A549 (cell line): Measurements from ENCODE around the gene KRTAP4-11. TPM values are rescaled to one million over a fixed set of nuclear protein-coding genes. Genes with fewer than 3 reads are reported as not detected.

Experiments used
- ATAC-seq, 2 experiments: fragments of 200-7000 bp in 1 of 2; fragments of >200 bp in 1 of 2; cut with Nextera tagmentation in 1 of 2; cut with Tn5 transposase in 1 of 2; 3 replicates each; pipeline versions ENCODE4 v1.8.0 to v1.9.1; 2018 to 2020; ENCODE audit warnings: mild to moderate bottlenecking in 1 of 2, moderate library complexity in 1 of 2
- CTCF ChIA-PET: fragments of 300-600 bp; sonication (Branson Sonifier 250); formaldehyde crosslinking; extraction: SDS; loops from one replicate; lab custom pipeline; 2021; ENCODE audit warnings: antibody characterized with exemption, inconsistent platforms; lab: Yijun Ruan, JAX
- POLR2A ChIA-PET: fragments of 350-600 bp; formaldehyde crosslinking; extraction: SDS; loops from one replicate; lab custom pipeline; 2021; ENCODE audit warnings: antibody characterized with exemption, inconsistent platforms; lab: Yijun Ruan, JAX
- DNase-seq, 2 experiments: peaks; one replicate each; pipeline versions ENCODE4 v3.0.0 to v3.0.0-alpha.2; 2011 to 2016; ENCODE audit warnings: low read depth in 1 of 2, low spot score in 1 of 2
- FAIRE-seq: peaks from 2 replicates; lab custom pipeline; 2011; peaks lifted over from hg19 to GRCh38; lab: Jason Lieb, UNC
- H3K27ac ChIP-seq, 2 experiments: fragments of >200 bp; sonication (Bioruptor Twin); formaldehyde crosslinking; 3 replicates each; pipeline ENCODE4 v1.5.1; 2016 to 2017
- H3K4me1 ChIP-seq: fragments of >200 bp; sonication (Bioruptor Twin); formaldehyde crosslinking; 3 replicates; pipeline ENCODE4 v1.6.1; 2016
- H3K4me2 ChIP-seq: fragments of >200 bp; sonication (Bioruptor Twin); formaldehyde crosslinking; 3 replicates; pipeline ENCODE4 v1.6.1; 2016
- H3K4me3 ChIP-seq: fragments of >200 bp; sonication (Bioruptor Twin); formaldehyde crosslinking; 3 replicates; pipeline ENCODE4 v1.5.1; 2016
- H3K9me3 ChIP-seq: fragments of >200 bp; sonication (Bioruptor Twin); formaldehyde crosslinking; 3 replicates; pipeline ENCODE4 v1.6.1; 2016
- BHLHE40 ChIP-seq: IDR thresholded peaks from 2 replicates; pipeline ENCODE4 v1.6.1; 2012; ENCODE audit warnings: low read depth, low read length, inconsistent platforms
- CBX2 ChIP-seq: fragments of 200-600 bp; sonication (generic); IDR thresholded peaks from 2 replicates; pipeline ENCODE4 v1.6.1; 2016; ENCODE audit warnings: low read depth, mild to moderate bottlenecking, borderline replicate concordance
- E2F6 ChIP-seq: IDR thresholded peaks from 2 replicates; pipeline ENCODE4 v1.6.1; 2012; ENCODE audit warnings: low read depth, borderline replicate concordance
- EHF ChIP-seq: fragments of 250-450 bp; sonication (Bioruptor Pico); IDR thresholded peaks from 2 replicates; pipeline ENCODE4 v1.5.0; 2020; ENCODE audit warnings: mild to moderate bottlenecking
- ELK1 ChIP-seq: fragments of 150-350 bp; IDR thresholded peaks from 2 replicates; pipeline ENCODE4 v1.6.1; 2014; ENCODE audit warnings: low read depth, mild to moderate bottlenecking, low read length
- FOXS1 ChIP-seq: fragments of 250-450 bp; sonication (Bioruptor Pico); IDR thresholded peaks from 2 replicates; pipeline ENCODE4 v1.5.0; 2020; ENCODE audit warnings: mild to moderate bottlenecking, moderate library complexity
- HES2 ChIP-seq: fragments of >200 bp; sonication (Bioruptor Twin); formaldehyde crosslinking; IDR thresholded peaks from 2 replicates; pipeline ENCODE4 v1.6.1; 2016
- KDM1A ChIP-seq: fragments of 200-600 bp; sonication (generic); IDR thresholded peaks from 2 replicates; pipeline ENCODE4 v1.6.1; 2016; ENCODE audit warnings: low read depth, mild to moderate bottlenecking
- MAX ChIP-seq: IDR thresholded peaks from 2 replicates; pipeline ENCODE4 v1.6.1; 2012
- NFE2L2 ChIP-seq: fragments of 150-350 bp; conservative IDR thresholded peaks from 2 replicates; pipeline ENCODE4 v1.6.1; 2014; ENCODE audit warnings: low read length
- NPAS2 ChIP-seq: fragments of 250-450 bp; sonication (Bioruptor Pico); IDR thresholded peaks from 2 replicates; pipeline ENCODE4 v1.8.0; 2022; ENCODE audit warnings: mild to moderate bottlenecking, moderate library complexity, borderline replicate concordance
- NR3C1 ChIP-seq: fragments of >200 bp; sonication (Bioruptor Twin); formaldehyde crosslinking; IDR thresholded peaks from 3 replicates; pipeline ENCODE4 v1.6.1; 2017
- POLR2A ChIP-seq: IDR thresholded peaks from 2 replicates; pipeline ENCODE4 v1.6.1; 2012; ENCODE audit warnings: mild to moderate bottlenecking, low read length
- POLR2AphosphoS2 ChIP-seq: conservative IDR thresholded peaks from 2 replicates; pipeline ENCODE4 v1.6.1; 2012; ENCODE audit warnings: low read length, improper control_type of control experiment, inconsistent platforms
- SMC3 ChIP-seq: fragments of >200 bp; sonication (Bioruptor Twin); formaldehyde crosslinking; IDR thresholded peaks from 3 replicates; pipeline ENCODE4 v1.6.1; 2018; ENCODE audit warnings: inconsistent platforms
- TP53 ChIP-seq: fragments of 250-450 bp; sonication (Bioruptor Pico); IDR thresholded peaks from 2 replicates; pipeline ENCODE4 v1.5.0; 2021; ENCODE audit warnings: mild to moderate bottlenecking, moderate library complexity
- ZSCAN20 ChIP-seq: fragments of 250-450 bp; sonication (Bioruptor Pico); IDR thresholded peaks from 2 replicates; pipeline ENCODE4 v1.8.0; 2022; ENCODE audit warnings: mild to moderate bottlenecking, moderate library complexity
- WGBS: methylation state at CpG from one replicate; pipeline ENCODE4 v1.1.6; 2017; ENCODE audit errors: missing lambda C conversion rate; 5-methylcytosine and 5-hydroxymethylcytosine counted together
- polyA plus RNA-seq, 4 experiments: library from polyadenylated mRNA; depleted of rRNA in 3 of 4; stranded (reverse); fragments of >200 nt; fragmentation: RNase III in 1 of 4; extraction: RNeasy Plus Mini Kit Qiagen cat#74134 plus additional on column Dnase treatment in 1 of 4; gene quantifications; 2 replicates in 3 of 4; 3 replicates in 1 of 4; pipeline ENCODE4 v1.2.3, GENCODE V29; 2011 to 2017
- TF ChIP-seq, protein P1 (sequence below): fragments of 200-600 bp; sonication (generic); IDR thresholded peaks from 2 replicates; pipeline ENCODE4 v1.6.1; 2016; ENCODE audit warnings: antibody characterized with exemption, mild to moderate bottlenecking, moderate library complexity
- TF ChIP-seq, protein P2 (sequence below): fragments of >200 bp; sonication (Bioruptor Twin); formaldehyde crosslinking; IDR thresholded peaks from 3 replicates; pipeline ENCODE4 v1.6.1; 2016
- TF ChIP-seq, protein P3 (sequence below): IDR thresholded peaks from 2 replicates; pipeline ENCODE4 v1.6.1; 2012

The KRTAP4-11 gene
- polyA plus RNA-seq, 2 of the 4 experiments (the other 2 are of a cell fraction), result not detected

- TF ChIP-seq, protein P1, sequence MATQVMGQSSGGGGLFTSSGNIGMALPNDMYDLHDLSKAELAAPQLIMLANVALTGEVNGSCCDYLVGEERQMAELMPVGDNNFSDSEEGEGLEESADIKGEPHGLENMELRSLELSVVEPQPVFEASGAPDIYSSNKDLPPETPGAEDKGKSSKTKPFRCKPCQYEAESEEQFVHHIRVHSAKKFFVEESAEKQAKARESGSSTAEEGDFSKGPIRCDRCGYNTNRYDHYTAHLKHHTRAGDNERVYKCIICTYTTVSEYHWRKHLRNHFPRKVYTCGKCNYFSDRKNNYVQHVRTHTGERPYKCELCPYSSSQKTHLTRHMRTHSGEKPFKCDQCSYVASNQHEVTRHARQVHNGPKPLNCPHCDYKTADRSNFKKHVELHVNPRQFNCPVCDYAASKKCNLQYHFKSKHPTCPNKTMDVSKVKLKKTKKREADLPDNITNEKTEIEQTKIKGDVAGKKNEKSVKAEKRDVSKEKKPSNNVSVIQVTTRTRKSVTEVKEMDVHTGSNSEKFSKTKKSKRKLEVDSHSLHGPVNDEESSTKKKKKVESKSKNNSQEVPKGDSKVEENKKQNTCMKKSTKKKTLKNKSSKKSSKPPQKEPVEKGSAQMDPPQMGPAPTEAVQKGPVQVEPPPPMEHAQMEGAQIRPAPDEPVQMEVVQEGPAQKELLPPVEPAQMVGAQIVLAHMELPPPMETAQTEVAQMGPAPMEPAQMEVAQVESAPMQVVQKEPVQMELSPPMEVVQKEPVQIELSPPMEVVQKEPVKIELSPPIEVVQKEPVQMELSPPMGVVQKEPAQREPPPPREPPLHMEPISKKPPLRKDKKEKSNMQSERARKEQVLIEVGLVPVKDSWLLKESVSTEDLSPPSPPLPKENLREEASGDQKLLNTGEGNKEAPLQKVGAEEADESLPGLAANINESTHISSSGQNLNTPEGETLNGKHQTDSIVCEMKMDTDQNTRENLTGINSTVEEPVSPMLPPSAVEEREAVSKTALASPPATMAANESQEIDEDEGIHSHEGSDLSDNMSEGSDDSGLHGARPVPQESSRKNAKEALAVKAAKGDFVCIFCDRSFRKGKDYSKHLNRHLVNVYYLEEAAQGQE, result no peak
Observed at GRCh38 chr17:41127371-41127770, 9.2 kb upstream of the KRTAP4-11 start (continued).

- no peak overlapping the region for H3K4me3 ChIP-seq
- POLR2A ChIA-PET, result no interaction called here
- WGBS, result 49% methylated on average over 3 of the region's 3 CpGs
- DNase-seq, result no peak
- H3K4me2 ChIP-seq, result no peak overlapping the region
- TF ChIP-seq POLR2AphosphoS2 (no peak), EHF (CRISPR knock-in tag) (no peak), BHLHE40 (no peak), NPAS2 (CRISPR knock-in tag) (no peak), NR3C1 (no peak), SMC3 (no peak), POLR2A (no peak), TP53 (CRISPR knock-in tag) (no peak), ZSCAN20 (CRISPR knock-in tag) (no peak), NFE2L2 (no peak), CBX2 (no peak), HES2 (no peak), KDM1A (no peak), E2F6 (no peak), FOXS1 (no peak), ELK1 (no peak), MAX (no peak)
- TF ChIP-seq, protein P2, sequence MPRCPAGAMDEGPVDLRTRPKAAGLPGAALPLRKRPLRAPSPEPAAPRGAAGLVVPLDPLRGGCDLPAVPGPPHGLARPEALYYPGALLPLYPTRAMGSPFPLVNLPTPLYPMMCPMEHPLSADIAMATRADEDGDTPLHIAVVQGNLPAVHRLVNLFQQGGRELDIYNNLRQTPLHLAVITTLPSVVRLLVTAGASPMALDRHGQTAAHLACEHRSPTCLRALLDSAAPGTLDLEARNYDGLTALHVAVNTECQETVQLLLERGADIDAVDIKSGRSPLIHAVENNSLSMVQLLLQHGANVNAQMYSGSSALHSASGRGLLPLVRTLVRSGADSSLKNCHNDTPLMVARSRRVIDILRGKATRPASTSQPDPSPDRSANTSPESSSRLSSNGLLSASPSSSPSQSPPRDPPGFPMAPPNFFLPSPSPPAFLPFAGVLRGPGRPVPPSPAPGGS, result no peak
- TF ChIP-seq, protein P3, sequence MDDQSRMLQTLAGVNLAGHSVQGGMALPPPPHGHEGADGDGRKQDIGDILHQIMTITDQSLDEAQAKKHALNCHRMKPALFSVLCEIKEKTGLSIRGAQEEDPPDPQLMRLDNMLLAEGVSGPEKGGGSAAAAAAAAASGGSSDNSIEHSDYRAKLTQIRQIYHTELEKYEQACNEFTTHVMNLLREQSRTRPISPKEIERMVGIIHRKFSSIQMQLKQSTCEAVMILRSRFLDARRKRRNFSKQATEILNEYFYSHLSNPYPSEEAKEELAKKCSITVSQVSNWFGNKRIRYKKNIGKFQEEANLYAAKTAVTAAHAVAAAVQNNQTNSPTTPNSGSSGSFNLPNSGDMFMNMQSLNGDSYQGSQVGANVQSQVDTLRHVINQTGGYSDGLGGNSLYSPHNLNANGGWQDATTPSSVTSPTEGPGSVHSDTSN, result no peak
- TF ChIP-seq, all 56 proteins: peak for 0
- no peak for ATAC-seq
- Histone ChIP-seq H3K9me3 (no peaks in the 10 kb centered on the region), H3K4me1 (no peaks in the 10 kb centered on the region), H3K27ac (no peak overlapping the region)
- no peak for FAIRE-seq
- CTCF ChIA-PET, result no interaction called here
Observed at GRCh38 chr17:41126412-41126811, 8.2 kb upstream of the KRTAP4-11 start.
